HepG2 (cell line): ENCODE measurements around the gene DGKB. TPM values are rescaled to one million over a fixed set of nuclear protein-coding genes. Genes with fewer than 3 reads are reported as not detected.

ENCODE experiments used
- ATAC-seq: fragments of 200-7000 bp; cut with Tn5 transposase; 3 replicates; pipeline ENCODE4 v1.9.1; 2020; ENCODE audit warnings: mild to moderate bottlenecking, moderate library complexity
- BruUV-seq: library from RNA; stranded (reverse); fragments of 400-500 nt; replicated peaks from 2 replicates; lab custom pipeline; 2021; lab: Mats Ljungman, UMichigan
- CTCF ChIA-PET: fragments of 300-600 bp; formaldehyde crosslinking; extraction: SDS; loops from one replicate; lab custom pipeline; 2021; ENCODE audit warnings: low total read pairs, inconsistent platforms, low intra/inter-chr PET ratio; lab: Yijun Ruan, JAX
- POLR2A ChIA-PET: fragments of 350-600 bp; sonication (Branson Sonifier 250); formaldehyde crosslinking; loops from one replicate; lab custom pipeline; 2020; ENCODE audit warnings: antibody characterized with exemption, inconsistent platforms; lab: Yijun Ruan, JAX
- DNase-seq: peaks from one replicate; pipeline ENCODE4 v3.0.0-alpha.2; 2015; ENCODE audit warnings: low spot score
- FAIRE-seq: peaks from 3 replicates; lab custom pipeline; 2011; peaks lifted over from hg19 to GRCh38; lab: Jason Lieb, UNC
- H2AFZ ChIP-seq: one replicate; pipeline ENCODE4 v1.6.1; 2011; ENCODE audit warnings: low read length, inconsistent platforms
- H3K27ac ChIP-seq: fragments of 300-600 bp; 3 replicates; pipeline ENCODE4 v1.8.0; 2011; ENCODE audit warnings: mixed run types, mild to moderate bottlenecking, mixed read lengths, low read length, inconsistent platforms; ENCODE audit not compliant: insufficient read depth; ENCODE audit errors: extremely low read length
- H3K27me3 ChIP-seq, 2 experiments: fragments of 200-600 bp in 1 of 2; 2 replicates in 1 of 2; 3 replicates in 1 of 2; pipeline versions ENCODE4 v1.6.0 to v1.8.0; 2011; ENCODE audit warnings: low read length in 2 of 2, mild to moderate bottlenecking in 2 of 2, moderate library complexity in 2 of 2, inconsistent platforms in 1 of 2; ENCODE audit not compliant: insufficient read depth in 2 of 2, control insufficient read depth in 1 of 2
- H3K36me3 ChIP-seq, 2 experiments: fragments of 200-600 bp in 1 of 2; replicated peaks in 1 of 2; 2 replicates in 1 of 2; 3 replicates in 1 of 2; pipeline versions ENCODE4 v1.5.1 to v1.8.0; 2011; ENCODE audit warnings: low read length in 2 of 2, inconsistent platforms in 1 of 2; ENCODE audit not compliant: insufficient read depth in 2 of 2, control insufficient read depth in 1 of 2
- H3K4me1 ChIP-seq: 2 replicates; pipeline ENCODE4 v1.5.1; 2012; ENCODE audit warnings: low read length, inconsistent platforms; ENCODE audit not compliant: insufficient read depth
- H3K4me2 ChIP-seq: 2 replicates; pipeline ENCODE4 v1.6.0; 2011; ENCODE audit warnings: low read depth, low read length, inconsistent platforms
- H3K4me3 ChIP-seq, 3 experiments: fragments of 200-600 bp in 1 of 3; sonication (generic), shearing (Covaris generic) in 1 of 3; replicated peaks in 1 of 3; 2 replicates each; pipeline ENCODE4 v1.5.1; 2011 to 2016; ENCODE audit warnings: low read length in 3 of 3, inconsistent platforms in 2 of 3, low read depth in 2 of 3, mild to moderate bottlenecking in 2 of 3, control low read depth in 1 of 3, mixed read lengths in 1 of 3; ENCODE audit not compliant: insufficient read depth in 1 of 3
- H3K79me2 ChIP-seq: one replicate; pipeline ENCODE4 v1.6.1; 2011; ENCODE audit warnings: low read length, inconsistent platforms; ENCODE audit not compliant: insufficient read depth
- H3K9ac ChIP-seq: 2 replicates; pipeline ENCODE4 v1.6.0; 2011; ENCODE audit warnings: mild to moderate bottlenecking, low read depth, low read length, inconsistent platforms; ENCODE audit not compliant: insufficient read depth
- H3K9me3 ChIP-seq: 2 replicates; pipeline ENCODE4 v1.5.1; 2012; ENCODE audit warnings: mild to moderate bottlenecking, low read length
- H4K20me1 ChIP-seq: 2 replicates; pipeline ENCODE4 v1.6.0; 2011; ENCODE audit warnings: inconsistent platforms, mild to moderate bottlenecking, low read length, moderate library complexity; ENCODE audit not compliant: insufficient read depth
- KAT2B ChIP-seq: fragments of 150-350 bp; IDR thresholded peaks from 2 replicates; pipeline ENCODE4 v1.6.1; 2014; ENCODE audit warnings: low read depth, low read length, borderline replicate concordance
- MAFF ChIP-seq: IDR thresholded peaks from 2 replicates; pipeline ENCODE4 v1.6.1; 2011; ENCODE audit warnings: low read depth, low read length, improper control_type of control experiment
- MAFK ChIP-seq, 2 experiments: IDR thresholded peaks in 1 of 2; conservative IDR thresholded peaks in 1 of 2; 2 replicates each; pipeline ENCODE4 v1.6.1; 2011; ENCODE audit warnings: improper control_type of control experiment in 2 of 2, low read length in 2 of 2
- MEIS2 ChIP-seq: sonication (generic); formaldehyde crosslinking; IDR thresholded peaks from 2 replicates; pipeline ENCODE4 v1.9.0; 2021; ENCODE audit warnings: mild to moderate bottlenecking, missing genetic modification reagents
- SMC3 ChIP-seq: IDR thresholded peaks from 2 replicates; pipeline ENCODE4 v1.6.1; 2011; ENCODE audit warnings: low read length, improper control_type of control experiment
- ZNF761 ChIP-seq: sonication (generic); formaldehyde crosslinking; conservative IDR thresholded peaks from 2 replicates; pipeline ENCODE4 v1.4.0; 2020; ENCODE audit warnings: mild to moderate bottlenecking, missing genetic modification reagents
- ZNF790 ChIP-seq: sonication (generic); formaldehyde crosslinking; IDR thresholded peaks from 2 replicates; pipeline ENCODE4 v1.8.0; 2022; ENCODE audit warnings: missing genetic modification reagents, mild to moderate bottlenecking, borderline replicate concordance
- WGBS: methylation state at CpG from one replicate; pipeline ENCODE4 v1.1.6; 2017; ENCODE audit warnings: low lambda C conversion rate; 5-methylcytosine and 5-hydroxymethylcytosine counted together
- in situ Hi-C: cut with HindIII; loops from 2 replicates; pipeline ENCODE4 v1.10.0; 2017; ENCODE audit warnings: low pct_unique_long_range_greater_than_20kb; ENCODE audit not compliant: extremely low pct_ligation_motif_present
- intact Hi-C: fragments of 100-400 bp; cut with micrococcal nuclease; formaldehyde crosslinking; loops from one replicate; pipeline ENCODE4 v1.10.0; 2022; ENCODE audit not compliant: unreplicated experiment
- polyA plus RNA-seq, 8 experiments: library from polyadenylated mRNA; depleted of rRNA in 3 of 8; stranded (reverse) in 7 of 8; unstranded in 1 of 8; fragments of >200 nt; fragmentation: Illumina TruSeq in 4 of 8; extraction: Trizol in 4 of 8; gene quantifications; 2 replicates each; pipeline versions ENCODE4 v1.2.1 to v1.2.3, GENCODE V29; 2011 to 2016; ENCODE audit warnings: low read depth in 4 of 8, missing spikeins in 1 of 8, mixed read lengths in 1 of 8; ENCODE audit not compliant: insufficient read depth in 1 of 8
- total RNA-seq, 5 experiments: library from RNA; depleted of rRNA; stranded (reverse); fragments of >200 nt; fragmentation: Illumina TruSeq; extraction: Trizol; gene quantifications; 2 replicates each; pipeline ENCODE4 v1.2.3, GENCODE V29; 2016; ENCODE audit warnings: low read depth in 1 of 5

DGKB gene
- total and polyA plus RNA-seq, 2 of the 13 experiments (the other 11 are each of a cell fraction or from before 2014, with no cell fraction given) = not detected

- FAIRE-seq (no peak), DNase-seq (no peak), ATAC-seq (no peak)
- Histone ChIP-seq H3K36me3 (no peaks in the 10 kb centered on the region), H3K4me3 (no peak overlapping the region), H3K4me1 (no peaks in the 10 kb centered on the region), H3K27ac (no peak overlapping the region), H3K79me2 (no peaks in the 10 kb centered on the region), H4K20me1 (no peaks in the 10 kb centered on the region), H3K9me3 (peaks cover 96% of the 10 kb centered on the region), H3K4me2 (no peak overlapping the region)
- 47% methylated on average over 2 of the region's 2 CpGs for WGBS
- in situ Hi-C loops = no loop called here
- POLR2A ChIA-PET = no interaction called here
- intact Hi-C loops = no loop called here
- BruUV-seq = no TSS peak
- no peak for TF ChIP-seq MEIS2
- TF ChIP-seq, all 625 proteins: peak for 0
- Histone ChIP-seq H2AFZ (no peak overlapping the region), H3K27me3 (no peaks in the 10 kb centered on the region), H3K9ac (no peak overlapping the region)
- CTCF ChIA-PET = no interaction called here
Measured at GRCh38 chr7:14115701-14116100, 786.9 kb downstream of the DGKB start.

- no peaks in the 10 kb centered on the region for H3K27me3 ChIP-seq
Measured at GRCh38 chr7:14104861-14105260, 797.7 kb downstream of the DGKB start.

GRCh38 chr7:14096159-14096558 is 806.4 kb downstream of the DGKB start:
- BruUV-seq = no TSS peak
- CTCF ChIA-PET = no interaction called here
- no peak for FAIRE-seq
- no peak for ATAC-seq
- Histone ChIP-seq H3K27ac (no peak overlapping the region), H3K79me2 (no peaks in the 10 kb centered on the region), H3K36me3 (no peaks in the 10 kb centered on the region), H3K4me2 (no peak overlapping the region), H3K9me3 (peaks cover 83% of the 10 kb centered on the region), H4K20me1 (no peaks in the 10 kb centered on the region), H3K4me3 (no peak overlapping the region), H2AFZ (no peak overlapping the region), H3K4me1 (no peaks in the 10 kb centered on the region), H3K9ac (no peak overlapping the region), H3K27me3 (no peaks in the 10 kb centered on the region)
- in situ Hi-C loops = no loop called here
- TF ChIP-seq SMC3 = no peak
- TF ChIP-seq MAFK (conservative IDR thresholded peaks at IDR 0.05 in 1 of 2, IDR thresholded peaks at IDR 0.05 in 1 of 2; ENCODE audit: low read length in 2 of 2) = peak; percentile 54 to 84; a peak in 3 of 4 replicates
- peak; percentile 64 for TF ChIP-seq MAFF
- TF ChIP-seq ZNF790 = no peak
- TF ChIP-seq KAT2B = no peak
- intact Hi-C loops = no loop called here
- POLR2A ChIA-PET = no interaction called here
- 0% methylated on average over 1 of the region's 1 CpG for WGBS
- no peak for DNase-seq

More at GRCh38 chr7:14104861-14105260, 797.7 kb downstream of the DGKB start:
- intact Hi-C loops = no loop called here
- in situ Hi-C loops = no loop called here
- 39% methylated on average over 3 of the region's 3 CpGs for WGBS
- Histone ChIP-seq H3K27ac (no peak overlapping the region), H2AFZ (no peak overlapping the region), H3K4me1 (no peaks in the 10 kb centered on the region), H3K79me2 (no peaks in the 10 kb centered on the region), H3K4me2 (no peak overlapping the region), H3K9ac (no peak overlapping the region), H3K9me3 (peaks cover 76% of the 10 kb centered on the region), H3K4me3 (no peak overlapping the region), H3K36me3 (no peaks in the 10 kb centered on the region), H4K20me1 (no peaks in the 10 kb centered on the region)
- no peak for TF ChIP-seq ZNF761 (CRISPR knock-in tag)
- no TSS peak for BruUV-seq
- CTCF ChIA-PET = no interaction called here
- FAIRE-seq = no peak
- no peak for DNase-seq
- ATAC-seq = no peak
- POLR2A ChIA-PET = no interaction called here
